Measurements from ENCODE around the gene NDUFB7.

Gene NDUFB7

DNA sequence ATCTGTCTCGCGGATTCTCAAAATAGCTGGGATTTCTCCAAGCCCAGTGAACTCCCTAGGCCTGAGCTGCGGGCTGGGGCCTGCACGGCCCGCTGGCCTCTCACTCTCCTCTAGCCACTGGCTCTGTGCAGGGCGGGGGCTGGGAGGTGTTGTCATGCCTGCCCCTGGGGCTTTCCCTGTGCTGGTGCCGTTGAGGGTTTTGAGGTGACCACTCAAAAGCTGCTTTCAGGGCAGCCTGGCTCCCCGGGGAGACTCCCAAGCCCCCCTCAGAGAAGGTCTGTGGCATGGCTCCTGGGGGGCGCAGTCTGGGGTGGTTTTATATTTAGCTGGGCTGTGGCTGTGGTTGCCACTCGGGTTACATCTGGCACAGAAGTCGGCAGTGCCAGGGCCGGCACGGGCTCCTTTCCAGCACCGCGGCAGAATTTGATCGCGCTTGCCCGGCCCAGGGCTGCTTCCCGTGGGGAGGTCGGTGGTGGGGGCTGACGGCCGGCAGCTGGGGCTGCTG, 10.0 kb downstream of the NDUFB7 start:
- Histone ChIP-seq H3K4me3 (ENCODE audit: low read length in 2 of 2) (no peak overlapping the region), H3K36me3 (ENCODE audit: control insufficient read depth in 2 of 2, insufficient read depth in 2 of 2, low read length in 2 of 2) (no peaks in the 10 kb centered on the region), H3K27me3 (ENCODE audit: control insufficient read depth in 1 of 2, insufficient read depth in 2 of 2, low read length in 2 of 2) (no peaks in the 10 kb centered on the region), H3K27ac (ENCODE audit: low read length) (no peak overlapping the region), H3K9me3 (ENCODE audit: control insufficient read depth in 2 of 2, low read length in 2 of 2) (no peaks in the 10 kb centered on the region), H3K9ac (ENCODE audit: low read length in 2 of 2) (no peak overlapping the region), H3K4me1 (ENCODE audit: control insufficient read depth, insufficient read depth, low read length) (peaks cover 13% of the 10 kb centered on the region)

DNA sequence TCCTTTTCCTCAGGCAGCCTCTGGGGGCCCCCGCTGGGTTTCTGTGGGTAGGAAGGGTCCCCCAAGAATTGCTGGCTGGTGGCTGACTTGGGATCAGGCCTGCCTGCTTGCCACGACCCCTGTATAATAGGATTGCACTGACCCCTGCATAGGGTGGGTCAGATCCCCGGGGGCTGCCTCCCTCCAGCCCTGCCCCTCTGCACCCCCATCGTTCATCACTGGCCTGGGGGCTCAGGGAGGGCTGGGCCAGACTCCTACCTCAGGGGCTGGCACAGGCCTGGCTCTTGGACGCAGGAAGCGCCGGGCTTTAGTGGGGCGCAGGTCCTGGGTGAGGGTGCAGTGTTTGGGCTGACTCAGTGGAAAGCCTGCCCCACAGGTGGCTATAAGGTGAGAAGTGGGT, 10.6 kb downstream of the NDUFB7 start:
- peaks cover 19% of the 10 kb centered on the region for H3K4me1 ChIP-seq (ENCODE audit: control insufficient read depth, insufficient read depth, low read length)
- no peak overlapping the region for H3K27ac ChIP-seq (ENCODE audit: low read length)

DNA sequence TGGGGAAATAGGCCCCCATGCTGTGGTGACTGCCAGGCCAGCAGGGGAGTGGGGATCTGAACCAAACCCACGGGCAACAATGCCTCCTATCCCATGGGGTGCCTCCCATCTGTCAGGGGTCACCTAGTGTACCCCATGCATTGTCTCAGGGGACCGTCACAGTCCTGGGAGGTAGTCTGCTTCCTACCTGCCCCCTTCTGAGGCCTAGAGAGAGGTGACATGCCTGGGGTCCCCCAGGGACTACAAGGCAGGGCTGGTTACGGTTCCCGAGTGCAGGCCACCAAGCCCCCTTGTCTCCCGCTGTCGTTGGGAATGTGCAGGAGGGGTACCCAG, 11.1 kb downstream of the NDUFB7 start:
- no peaks in the 10 kb centered on the region for H3K27me3 ChIP-seq (ENCODE audit: control insufficient read depth in 1 of 2, insufficient read depth in 2 of 2, low read length in 2 of 2)
- peak overlapping the region in 1 of 2 donors; percentile 21 for H3K9ac ChIP-seq (ENCODE audit: low read length in 2 of 2)
- H3K4me1 ChIP-seq (ENCODE audit: control insufficient read depth, insufficient read depth, low read length), result peaks cover 21% of the 10 kb centered on the region
- no peaks in the 10 kb centered on the region for H3K36me3 ChIP-seq (ENCODE audit: control insufficient read depth in 2 of 2, insufficient read depth in 2 of 2, low read length in 2 of 2)
- H3K9me3 ChIP-seq (ENCODE audit: control insufficient read depth in 2 of 2, low read length in 2 of 2), result no peaks in the 10 kb centered on the region
- no peak overlapping the region for H3K4me3 ChIP-seq (ENCODE audit: low read length in 2 of 2)
- no peak overlapping the region for H3K27ac ChIP-seq (ENCODE audit: low read length)

More for the DNA sequence above, 10.6 kb downstream of the NDUFB7 start:
- Histone ChIP-seq H3K4me3 (ENCODE audit: low read length in 2 of 2) (no peak overlapping the region), H3K36me3 (ENCODE audit: control insufficient read depth in 2 of 2, insufficient read depth in 2 of 2, low read length in 2 of 2) (no peaks in the 10 kb centered on the region), H3K9me3 (ENCODE audit: control insufficient read depth in 2 of 2, low read length in 2 of 2) (no peaks in the 10 kb centered on the region), H3K9ac (ENCODE audit: low read length in 2 of 2) (no peak overlapping the region), H3K27me3 (ENCODE audit: control insufficient read depth in 1 of 2, insufficient read depth in 2 of 2, low read length in 2 of 2) (no peaks in the 10 kb centered on the region)

DNA sequence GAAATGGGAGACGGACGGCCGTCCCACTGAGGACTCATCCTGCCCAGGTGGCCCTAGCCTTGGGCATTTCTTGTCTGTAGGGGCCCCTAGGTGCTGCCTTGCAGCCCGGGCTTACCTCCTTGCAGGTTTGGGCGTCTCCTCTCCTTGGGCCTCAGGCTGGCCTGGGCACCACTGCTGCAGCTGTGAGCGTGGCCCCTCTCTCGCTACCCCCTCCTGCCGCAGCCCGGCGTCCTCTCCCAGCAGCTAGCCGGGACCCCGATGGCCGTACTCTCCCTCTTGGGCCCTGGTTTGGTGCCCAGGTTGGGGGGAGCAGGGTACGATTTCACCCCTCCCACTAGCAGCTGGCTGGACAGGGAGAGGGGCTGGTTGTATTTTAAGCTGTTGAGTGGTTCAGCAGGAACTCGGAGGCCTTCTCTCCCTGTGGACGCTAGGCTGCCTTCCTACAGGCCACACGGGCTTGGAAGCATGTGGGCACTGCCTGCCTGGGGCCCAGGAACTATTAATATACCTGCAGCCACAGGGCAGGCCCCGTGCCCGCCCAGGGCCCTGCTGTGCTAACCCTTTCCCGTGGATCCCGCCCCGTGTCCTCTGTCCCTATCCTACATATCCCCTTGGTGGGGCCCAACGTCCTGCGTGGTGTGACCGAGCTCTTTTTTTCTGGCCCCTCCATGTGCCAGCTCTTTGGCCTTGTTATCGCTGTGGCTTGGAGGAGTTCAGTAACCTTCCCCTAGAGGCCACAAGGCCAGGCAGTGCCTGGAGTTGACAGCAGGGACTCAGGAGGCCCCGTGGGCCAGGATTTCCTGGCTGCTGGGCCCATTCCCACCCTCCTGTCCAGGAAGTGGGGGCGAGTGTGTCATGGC, 11.7 kb downstream of the NDUFB7 start:
- H3K9ac ChIP-seq (ENCODE audit: low read length in 2 of 2), result peak overlapping the region in 1 of 2 donors; percentile 21
- H3K4me1 ChIP-seq (ENCODE audit: control insufficient read depth, insufficient read depth, low read length), result peaks cover 21% of the 10 kb centered on the region

DNA sequence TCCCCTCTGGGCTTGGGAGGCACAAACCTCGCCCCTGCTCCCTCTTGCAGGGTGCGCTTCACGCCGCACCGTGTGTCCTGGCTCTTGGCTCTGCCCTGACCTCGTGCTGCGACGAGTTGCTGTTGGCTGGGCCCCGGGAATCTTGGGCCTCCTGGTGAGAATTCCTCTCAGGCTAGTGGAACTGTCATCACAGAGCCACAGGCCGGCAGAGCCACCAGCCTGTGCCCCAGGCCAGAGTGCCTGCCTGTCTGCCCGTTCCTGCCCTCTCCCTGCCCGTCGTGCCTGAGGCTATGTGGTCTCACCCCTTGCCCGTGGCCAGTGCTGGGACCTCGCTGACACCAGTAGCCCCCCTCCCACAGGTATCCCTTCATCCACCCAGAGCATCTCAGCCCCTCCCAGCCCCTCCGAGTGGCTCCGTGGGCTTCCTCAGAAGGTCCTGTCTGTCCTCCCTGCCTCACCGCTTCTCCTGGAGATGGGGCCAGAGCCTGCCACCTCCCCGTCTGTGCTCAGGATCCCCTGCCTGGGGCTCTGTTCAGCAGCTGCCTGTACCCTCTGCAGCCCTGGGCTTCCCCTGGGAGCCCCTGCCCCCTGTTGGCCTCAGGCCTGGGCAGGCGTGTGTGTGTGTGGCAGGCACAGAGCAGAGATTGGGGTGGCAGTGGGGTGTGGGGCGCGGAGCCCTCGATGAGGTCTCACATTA, 13.3 kb downstream of the NDUFB7 start:
- H3K36me3 ChIP-seq (ENCODE audit: control insufficient read depth in 2 of 2, insufficient read depth in 2 of 2, low read length in 2 of 2), result no peaks in the 10 kb centered on the region
- H3K9ac ChIP-seq (ENCODE audit: low read length in 2 of 2), result no peak overlapping the region
- H3K27ac ChIP-seq (ENCODE audit: low read length), result no peak overlapping the region
- no peak overlapping the region for H3K4me3 ChIP-seq (ENCODE audit: low read length in 2 of 2)
- no peaks in the 10 kb centered on the region for H3K27me3 ChIP-seq (ENCODE audit: control insufficient read depth in 1 of 2, insufficient read depth in 2 of 2, low read length in 2 of 2)
- peaks cover 21% of the 10 kb centered on the region for H3K4me1 ChIP-seq (ENCODE audit: control insufficient read depth, insufficient read depth, low read length)
- no peaks in the 10 kb centered on the region for H3K9me3 ChIP-seq (ENCODE audit: control insufficient read depth in 2 of 2, low read length in 2 of 2)

More for the DNA sequence above, 11.7 kb downstream of the NDUFB7 start:
- H3K36me3 ChIP-seq (ENCODE audit: control insufficient read depth in 2 of 2, insufficient read depth in 2 of 2, low read length in 2 of 2), result no peaks in the 10 kb centered on the region
- no peaks in the 10 kb centered on the region for H3K27me3 ChIP-seq (ENCODE audit: control insufficient read depth in 1 of 2, insufficient read depth in 2 of 2, low read length in 2 of 2)
- H3K9me3 ChIP-seq (ENCODE audit: control insufficient read depth in 2 of 2, low read length in 2 of 2), result no peaks in the 10 kb centered on the region
- no peak overlapping the region for H3K4me3 ChIP-seq (ENCODE audit: low read length in 2 of 2)
- no peak overlapping the region for H3K27ac ChIP-seq (ENCODE audit: low read length)

DNA sequence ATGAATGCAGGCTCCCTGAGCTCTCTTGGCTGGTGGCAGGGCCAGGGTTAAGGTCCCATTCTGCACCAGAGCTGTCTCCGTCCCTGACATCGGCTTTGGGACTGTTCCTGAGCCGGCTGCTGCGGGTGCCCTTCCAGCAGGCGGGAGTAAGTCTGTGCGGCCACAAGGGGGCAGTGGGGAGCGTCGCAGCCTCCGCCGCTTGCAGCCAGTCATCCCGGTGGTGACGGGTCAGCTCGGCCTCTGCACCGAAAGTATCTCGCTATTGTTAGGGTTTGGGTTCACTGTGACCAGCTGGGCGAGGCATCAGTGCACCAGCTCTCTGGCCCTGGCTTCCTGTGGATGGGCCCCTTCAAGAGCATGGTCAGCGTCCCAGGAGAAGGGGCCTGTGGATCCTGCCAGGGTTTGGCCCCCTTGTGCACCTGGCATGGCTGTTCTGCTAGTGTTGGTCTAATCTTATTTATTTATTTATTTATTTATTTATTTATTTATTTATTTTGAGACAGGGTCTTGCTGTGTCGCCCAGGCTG, 15.1 kb downstream of the NDUFB7 start:
- Histone ChIP-seq H3K27me3 (ENCODE audit: control insufficient read depth in 1 of 2, insufficient read depth in 2 of 2, low read length in 2 of 2) (no peaks in the 10 kb centered on the region), H3K27ac (ENCODE audit: low read length) (no peak overlapping the region), H3K4me3 (ENCODE audit: low read length in 2 of 2) (peak overlapping the region; percentile 46 to 67), H3K36me3 (ENCODE audit: control insufficient read depth in 2 of 2, insufficient read depth in 2 of 2, low read length in 2 of 2) (no peaks in the 10 kb centered on the region), H3K4me1 (ENCODE audit: control insufficient read depth, insufficient read depth, low read length) (peaks cover 14% of the 10 kb centered on the region), H3K9ac (ENCODE audit: low read length in 2 of 2) (peak overlapping the region in 1 of 2 donors; percentile 32), H3K9me3 (ENCODE audit: control insufficient read depth in 2 of 2, low read length in 2 of 2) (no peaks in the 10 kb centered on the region)

DNA sequence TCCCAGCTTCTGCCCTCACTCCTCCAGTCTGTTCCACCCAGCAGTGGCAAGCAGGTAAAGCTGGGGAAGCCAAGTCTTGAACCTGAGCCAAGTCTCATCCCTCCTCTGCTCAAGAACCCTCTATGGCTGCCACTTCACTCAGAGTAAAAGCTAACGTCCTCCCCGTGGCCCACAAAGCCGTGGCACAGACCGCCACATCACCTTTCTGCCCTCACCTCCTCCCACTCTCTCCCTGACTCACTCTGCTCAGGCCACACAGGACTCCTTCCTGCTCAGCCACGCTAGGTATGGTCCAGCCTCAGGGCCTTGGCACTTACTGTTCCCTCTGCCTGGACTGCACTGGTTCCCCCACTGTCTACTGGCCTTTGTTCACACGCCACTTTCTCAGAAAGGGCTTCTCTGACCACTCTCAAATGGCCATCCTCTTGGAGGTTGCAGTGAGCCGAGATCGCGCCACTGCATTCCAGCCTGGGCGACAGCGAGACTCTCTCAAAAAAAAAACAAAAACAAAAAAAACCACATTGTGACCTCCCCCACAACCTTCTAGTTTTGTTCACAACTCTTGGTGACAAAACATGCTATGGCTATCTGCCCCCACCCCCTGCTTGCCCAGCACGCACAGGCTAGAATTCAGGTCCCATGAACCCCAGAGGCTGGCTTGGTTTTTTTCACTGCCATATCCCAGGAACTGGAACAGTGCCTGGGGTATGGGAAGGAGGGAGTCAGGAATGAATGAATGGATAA, 15.8 kb downstream of the NDUFB7 start:
- Histone ChIP-seq H3K4me3 (ENCODE audit: low read length in 2 of 2) (peak overlapping the region; percentile 46 to 67), H3K9me3 (ENCODE audit: control insufficient read depth in 2 of 2, low read length in 2 of 2) (no peaks in the 10 kb centered on the region), H3K36me3 (ENCODE audit: control insufficient read depth in 2 of 2, insufficient read depth in 2 of 2, low read length in 2 of 2) (no peaks in the 10 kb centered on the region), H3K27ac (ENCODE audit: low read length) (no peak overlapping the region), H3K9ac (ENCODE audit: low read length in 2 of 2) (peak overlapping the region in 1 of 2 donors; percentile 32), H3K27me3 (ENCODE audit: control insufficient read depth in 1 of 2, insufficient read depth in 2 of 2, low read length in 2 of 2) (no peaks in the 10 kb centered on the region), H3K4me1 (ENCODE audit: control insufficient read depth, insufficient read depth, low read length) (peaks cover 13% of the 10 kb centered on the region)

DNA sequence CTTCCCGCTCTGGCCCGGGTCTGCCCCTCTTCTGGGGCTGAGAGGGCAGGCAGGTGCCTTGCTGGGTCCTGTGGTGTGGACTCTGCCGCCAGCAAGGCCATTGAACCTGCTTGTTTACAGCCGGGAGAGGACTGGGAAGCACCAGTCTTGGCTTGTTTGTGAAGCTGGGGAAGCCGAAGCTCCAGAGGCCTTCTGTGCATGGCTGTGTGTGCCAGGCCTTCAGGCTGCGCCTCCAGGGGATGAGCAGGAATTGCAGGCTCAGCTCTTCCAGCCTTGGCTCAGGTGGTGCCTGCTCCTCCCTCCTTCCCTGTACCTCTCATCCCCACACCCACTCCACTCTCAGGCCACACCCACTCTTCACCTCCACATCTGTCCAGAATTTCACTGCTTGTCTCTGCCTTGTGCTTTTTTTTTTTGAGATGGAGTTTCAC, 17.5 kb downstream of the NDUFB7 start:
- Histone ChIP-seq H3K36me3 (ENCODE audit: control insufficient read depth in 2 of 2, insufficient read depth in 2 of 2, low read length in 2 of 2) (no peaks in the 10 kb centered on the region), H3K27me3 (ENCODE audit: control insufficient read depth in 1 of 2, insufficient read depth in 2 of 2, low read length in 2 of 2) (no peaks in the 10 kb centered on the region), H3K4me1 (ENCODE audit: control insufficient read depth, insufficient read depth, low read length) (peaks cover 9% of the 10 kb centered on the region), H3K27ac (ENCODE audit: low read length) (no peak overlapping the region), H3K4me3 (ENCODE audit: low read length in 2 of 2) (no peak overlapping the region), H3K9ac (ENCODE audit: low read length in 2 of 2) (no peak overlapping the region), H3K9me3 (ENCODE audit: control insufficient read depth in 2 of 2, low read length in 2 of 2) (no peaks in the 10 kb centered on the region)

DNA sequence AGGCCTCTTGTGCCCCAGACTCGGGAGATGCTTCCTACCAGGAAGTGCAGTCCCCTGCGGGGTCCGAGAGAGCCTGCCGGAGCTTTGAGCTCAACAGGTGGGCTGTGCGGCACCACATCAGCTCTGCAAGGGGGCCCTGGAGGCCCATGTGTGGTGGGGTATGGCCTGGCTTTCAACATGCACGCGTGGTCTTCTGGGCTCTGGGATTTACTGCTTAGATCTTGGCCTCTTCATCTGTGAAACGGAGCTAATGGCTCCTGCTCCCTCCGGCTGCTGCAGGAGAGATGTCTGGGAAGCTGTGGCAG, 18.0 kb downstream of the NDUFB7 start:
- no peaks in the 10 kb centered on the region for H3K9me3 ChIP-seq (ENCODE audit: control insufficient read depth in 2 of 2, low read length in 2 of 2)
- no peaks in the 10 kb centered on the region for H3K27me3 ChIP-seq (ENCODE audit: control insufficient read depth in 1 of 2, insufficient read depth in 2 of 2, low read length in 2 of 2)
- no peak overlapping the region for H3K27ac ChIP-seq (ENCODE audit: low read length)
- no peak overlapping the region for H3K9ac ChIP-seq (ENCODE audit: low read length in 2 of 2)
- no peaks in the 10 kb centered on the region for H3K36me3 ChIP-seq (ENCODE audit: control insufficient read depth in 2 of 2, insufficient read depth in 2 of 2, low read length in 2 of 2)
- H3K4me3 ChIP-seq (ENCODE audit: low read length in 2 of 2), result no peak overlapping the region
- peaks cover 9% of the 10 kb centered on the region for H3K4me1 ChIP-seq (ENCODE audit: control insufficient read depth, insufficient read depth, low read length)

DNA sequence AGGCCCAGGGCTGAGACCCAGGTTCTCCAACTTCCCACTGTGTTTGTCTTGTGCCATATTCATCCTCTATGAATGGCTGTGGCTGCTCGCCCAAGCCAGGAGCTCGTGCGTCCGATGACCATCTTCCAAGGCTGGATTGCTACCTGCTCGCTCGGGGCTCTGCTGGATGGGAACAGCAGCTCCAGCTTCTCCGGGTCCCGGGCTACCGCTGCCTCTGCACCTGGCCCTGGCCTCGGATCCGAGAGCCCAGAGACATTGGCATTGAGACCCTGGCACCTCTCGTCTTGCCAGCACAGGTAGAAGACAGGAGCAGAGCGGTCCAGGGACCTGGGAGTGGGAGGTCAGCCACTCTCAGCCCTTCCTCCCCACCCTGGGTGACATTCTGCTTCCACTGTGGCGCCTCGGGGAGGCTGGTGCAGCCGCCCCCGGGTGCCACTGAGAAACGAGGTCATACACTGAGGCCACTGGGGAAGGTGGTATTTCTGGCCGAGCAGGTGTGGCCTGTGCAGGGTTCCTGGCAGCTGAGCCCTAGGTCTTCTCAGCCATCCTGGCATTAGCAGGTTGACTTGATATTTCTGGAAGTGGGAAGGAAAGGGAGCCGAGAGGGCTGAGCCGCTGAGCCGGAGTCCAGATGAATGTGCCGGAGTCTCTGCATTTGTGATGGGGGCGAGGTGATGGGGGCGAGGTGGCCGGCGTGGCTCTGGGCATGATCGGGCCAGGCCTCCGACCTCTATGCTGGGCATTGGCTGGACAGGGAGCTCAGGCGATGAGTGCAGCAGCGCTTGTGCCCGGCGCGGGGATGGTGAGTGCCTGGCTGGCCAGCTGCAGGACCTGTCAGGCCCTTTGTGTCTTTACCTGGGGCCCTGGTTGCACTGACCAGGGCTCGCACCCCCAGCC, 18.6 kb downstream of the NDUFB7 start:
- Histone ChIP-seq H3K27me3 (ENCODE audit: control insufficient read depth in 1 of 2, insufficient read depth in 2 of 2, low read length in 2 of 2) (no peaks in the 10 kb centered on the region), H3K36me3 (ENCODE audit: control insufficient read depth in 2 of 2, insufficient read depth in 2 of 2, low read length in 2 of 2) (peaks cover 0 to 1% of the 10 kb centered on the region in 2 donors), H3K4me3 (ENCODE audit: low read length in 2 of 2) (no peak overlapping the region), H3K9ac (ENCODE audit: low read length in 2 of 2) (no peak overlapping the region), H3K9me3 (ENCODE audit: control insufficient read depth in 2 of 2, low read length in 2 of 2) (no peaks in the 10 kb centered on the region), H3K4me1 (ENCODE audit: control insufficient read depth, insufficient read depth, low read length) (peaks cover 9% of the 10 kb centered on the region), H3K27ac (ENCODE audit: low read length) (no peak overlapping the region)

Measured in stomach smooth muscle (tissue), 2 donors.